Body of pancreas (tissue), 4 donors: Measurements from ENCODE around the gene AUNIP. TPM values are rescaled to one million over a fixed set of nuclear protein-coding genes. Genes with fewer than 3 reads are reported as not detected.

Experiments used
- ATAC-seq: fragments of 150-250 bp; one replicate; pipeline ENCODE4 v1.9.1; 2016
- DNase-seq, 4 donors: peaks; one replicate each; pipeline ENCODE4 v3.0.0-alpha.2; 2019
- H3K27ac ChIP-seq, 4 donors: fragments of 200-600 bp; sonication (generic); 1 replicate in 3 of 4; 2 replicates in 1 of 4; pipeline versions ENCODE4 v1.5.1 to v1.6.1; 2016 to 2019; ENCODE audit warnings: mild to moderate bottlenecking in 1 of 4, mixed read lengths in 1 of 4, moderate library complexity in 1 of 4
- H3K27me3 ChIP-seq, 2 donors: fragments of 200-600 bp; sonication (generic); one replicate each; pipeline ENCODE4 v1.6.0; 2016; ENCODE audit warnings: mild to moderate bottlenecking in 1 of 2
- H3K36me3 ChIP-seq, 2 donors: fragments of 200-600 bp; sonication (generic); replicated peaks in 1 of 2; 2 replicates each; pipeline ENCODE4 v1.5.1; 2016; ENCODE audit warnings: low read depth in 2 of 2; ENCODE audit not compliant: insufficient read depth in 1 of 2
- H3K4me1 ChIP-seq: fragments of 200-600 bp; sonication (generic); one replicate; pipeline ENCODE4 v1.6.0; 2016
- H3K4me3 ChIP-seq, 2 donors: fragments of 200-600 bp; sonication (generic); 1 replicate in 1 of 2; 2 replicates in 1 of 2; pipeline ENCODE4 v1.5.1; 2016 to 2019
- H3K9me3 ChIP-seq, 3 donors: fragments of 200-600 bp; sonication (generic); 1 replicate in 2 of 3; 2 replicates in 1 of 3; pipeline ENCODE4 v1.5.1; 2016
- POLR2A ChIP-seq, 3 donors: fragments of 450-650 bp; IDR thresholded peaks; one replicate each; pipeline ENCODE4 v1.6.1; 2016; ENCODE audit warnings: antibody characterized with exemption in 3 of 3, mild to moderate bottlenecking in 2 of 3
- WGBS, 2 donors: methylation state at CpG; one replicate each; pipeline ENCODE4 v1.1.5; 2017; 5-methylcytosine and 5-hydroxymethylcytosine counted together
- intact Hi-C: fragments of 100-400 bp; cut with DNase I; formaldehyde crosslinking; loops from one replicate; pipeline ENCODE4 v1.15.1; 2023
- total RNA-seq, 2 donors: library from RNA; depleted of rRNA; stranded (reverse); fragments of >200 nt; gene quantifications; one replicate each; pipeline ENCODE4 v1.1.0, GENCODE V29; 2016
- TF ChIP-seq, protein P1 (sequence below), 7 experiments: fragments of 450-650 bp in 4 of 7; fragments of 200-600 bp in 3 of 7; sonication (generic) in 3 of 7; IDR thresholded peaks; one replicate each; pipeline ENCODE4 v1.5.1; 2016 to 2019; ENCODE audit warnings: antibody characterized with exemption in 7 of 7

AUNIP gene
- total RNA-seq, 2 donors from 2014 or later, result not detected

GRCh38 chr1:25836695-25837094, 22.6 kb downstream of the AUNIP start:
- Histone ChIP-seq H3K4me1 (peaks cover 20% of the 10 kb centered on the region), H3K27ac (peak overlapping the region in 2 of 4 donors; percentile 13 to 52), H3K27me3 (no peaks in the 10 kb centered on the region), H3K4me3 (no peak overlapping the region), H3K9me3 (no peaks in the 10 kb centered on the region), H3K36me3 (no peaks in the 10 kb centered on the region)
- ATAC-seq (no peak), DNase-seq (no peak)
- TF ChIP-seq, protein P1, sequence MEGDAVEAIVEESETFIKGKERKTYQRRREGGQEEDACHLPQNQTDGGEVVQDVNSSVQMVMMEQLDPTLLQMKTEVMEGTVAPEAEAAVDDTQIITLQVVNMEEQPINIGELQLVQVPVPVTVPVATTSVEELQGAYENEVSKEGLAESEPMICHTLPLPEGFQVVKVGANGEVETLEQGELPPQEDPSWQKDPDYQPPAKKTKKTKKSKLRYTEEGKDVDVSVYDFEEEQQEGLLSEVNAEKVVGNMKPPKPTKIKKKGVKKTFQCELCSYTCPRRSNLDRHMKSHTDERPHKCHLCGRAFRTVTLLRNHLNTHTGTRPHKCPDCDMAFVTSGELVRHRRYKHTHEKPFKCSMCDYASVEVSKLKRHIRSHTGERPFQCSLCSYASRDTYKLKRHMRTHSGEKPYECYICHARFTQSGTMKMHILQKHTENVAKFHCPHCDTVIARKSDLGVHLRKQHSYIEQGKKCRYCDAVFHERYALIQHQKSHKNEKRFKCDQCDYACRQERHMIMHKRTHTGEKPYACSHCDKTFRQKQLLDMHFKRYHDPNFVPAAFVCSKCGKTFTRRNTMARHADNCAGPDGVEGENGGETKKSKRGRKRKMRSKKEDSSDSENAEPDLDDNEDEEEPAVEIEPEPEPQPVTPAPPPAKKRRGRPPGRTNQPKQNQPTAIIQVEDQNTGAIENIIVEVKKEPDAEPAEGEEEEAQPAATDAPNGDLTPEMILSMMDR (IDR thresholded peaks at IDR 0.05), result no peak
- no peak for TF ChIP-seq POLR2A (IDR thresholded peaks at IDR 0.05)
- WGBS, 2 donors, result 64 to 72% methylated on average over 3 of the region's 3 CpGs
- intact Hi-C loops, result loop anchor here (10.0 kb wide), 1 partner anchor 168 kb away; no protein-coding TSS in a partner anchor

GRCh38 chr1:25834894-25835293, 24.4 kb downstream of the AUNIP start:
- WGBS, 2 donors, result 60 to 63% methylated on average over 3 of the region's 3 CpGs
- Histone ChIP-seq H3K4me1 (peaks cover 27% of the 10 kb centered on the region), H3K36me3 (no peaks in the 10 kb centered on the region), H3K4me3 (no peak overlapping the region), H3K9me3 (no peaks in the 10 kb centered on the region), H3K27me3 (no peaks in the 10 kb centered on the region), H3K27ac (no peak overlapping the region)
- no peak for TF ChIP-seq POLR2A (IDR thresholded peaks at IDR 0.05)
- TF ChIP-seq, protein P1 (IDR thresholded peaks at IDR 0.05), result no peak
- intact Hi-C loops, result loop anchor here (10.0 kb wide), 1 partner anchor 170 kb away; no protein-coding TSS in a partner anchor
- ATAC-seq (no peak), DNase-seq (no peak)

- no peak overlapping the region for H3K27ac ChIP-seq
- no peaks in the 10 kb centered on the region for H3K27me3 ChIP-seq
- H3K9me3 ChIP-seq, result no peaks in the 10 kb centered on the region
- 90 to 97% methylated on average over 5 of the region's 5 CpGs for WGBS, 2 donors
- DNase-seq (no peak), ATAC-seq (no peak)
- peaks cover 37% of the 10 kb centered on the region for H3K4me1 ChIP-seq
- no peak overlapping the region for H3K4me3 ChIP-seq
- intact Hi-C loops, result loop anchor here (10.0 kb wide), 1 partner anchor 172 kb away; no protein-coding TSS in a partner anchor
- H3K36me3 ChIP-seq, result no peaks in the 10 kb centered on the region
- no peak for TF ChIP-seq POLR2A (IDR thresholded peaks at IDR 0.05)
- TF ChIP-seq, protein P1 (IDR thresholded peaks at IDR 0.05), result no peak
Measured at GRCh38 chr1:25833158-25833557, 26.1 kb downstream of the AUNIP start.

DNA sequence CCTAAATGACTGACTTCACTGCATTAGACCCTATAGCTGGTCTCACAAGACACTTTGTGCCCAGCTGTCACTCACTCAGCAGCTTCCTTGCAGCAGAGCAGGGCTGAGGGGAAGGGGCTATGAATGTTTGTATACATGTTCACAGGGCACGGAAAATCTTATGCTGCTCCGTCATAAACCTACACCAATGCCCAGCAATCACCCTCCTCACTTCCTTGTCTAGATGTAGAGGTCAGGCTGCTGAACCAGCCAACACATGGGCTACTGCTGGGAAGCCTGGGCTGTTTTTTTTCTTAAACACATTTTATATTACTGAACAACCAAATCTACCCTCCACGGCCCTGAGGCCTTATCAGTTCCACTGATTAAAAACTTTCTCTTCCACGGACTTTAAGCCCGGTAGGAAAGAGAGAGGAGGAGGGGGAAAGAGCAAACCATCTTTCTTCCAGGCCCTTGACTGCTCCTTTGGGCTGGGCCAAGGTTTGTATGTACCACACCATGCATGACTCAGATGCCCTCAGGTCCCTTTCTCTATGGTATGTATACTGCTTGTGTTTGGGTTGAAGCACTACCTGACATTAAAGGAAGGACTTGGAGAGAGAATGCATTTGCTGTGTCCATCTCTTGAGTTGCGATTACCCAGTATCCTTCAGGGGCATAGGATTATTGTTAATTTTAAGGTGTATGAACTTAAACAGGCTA, 26.8 kb downstream of the AUNIP start:
- H3K36me3 ChIP-seq, result no peaks in the 10 kb centered on the region
- H3K4me1 ChIP-seq, result peaks cover 35% of the 10 kb centered on the region
- no peak for ATAC-seq
- TF ChIP-seq, protein P1 (IDR thresholded peaks at IDR 0.05), result no peak
- no peak for TF ChIP-seq POLR2A (IDR thresholded peaks at IDR 0.05)
- H3K9me3 ChIP-seq, result no peaks in the 10 kb centered on the region
- H3K27me3 ChIP-seq, result no peaks in the 10 kb centered on the region
- peak overlapping the region in 2 of 4 donors; percentile 3 to 8 for H3K27ac ChIP-seq
- intact Hi-C loops, result loop anchor here (10.0 kb wide), 1 partner anchor 172 kb away; no protein-coding TSS in a partner anchor
- H3K4me3 ChIP-seq, result no peak overlapping the region
- no peak for DNase-seq
- 39 to 43% methylated on average over 6 of the region's 6 CpGs for WGBS, 2 donors
